ENCODE measurements around the gene CST6. TPM values are rescaled to one million over a fixed set of nuclear protein-coding genes. Genes with fewer than 3 reads are reported as not detected.

CST6 gene
- total RNA-seq, 1 donor from 2014 or later: not detected

DNA sequence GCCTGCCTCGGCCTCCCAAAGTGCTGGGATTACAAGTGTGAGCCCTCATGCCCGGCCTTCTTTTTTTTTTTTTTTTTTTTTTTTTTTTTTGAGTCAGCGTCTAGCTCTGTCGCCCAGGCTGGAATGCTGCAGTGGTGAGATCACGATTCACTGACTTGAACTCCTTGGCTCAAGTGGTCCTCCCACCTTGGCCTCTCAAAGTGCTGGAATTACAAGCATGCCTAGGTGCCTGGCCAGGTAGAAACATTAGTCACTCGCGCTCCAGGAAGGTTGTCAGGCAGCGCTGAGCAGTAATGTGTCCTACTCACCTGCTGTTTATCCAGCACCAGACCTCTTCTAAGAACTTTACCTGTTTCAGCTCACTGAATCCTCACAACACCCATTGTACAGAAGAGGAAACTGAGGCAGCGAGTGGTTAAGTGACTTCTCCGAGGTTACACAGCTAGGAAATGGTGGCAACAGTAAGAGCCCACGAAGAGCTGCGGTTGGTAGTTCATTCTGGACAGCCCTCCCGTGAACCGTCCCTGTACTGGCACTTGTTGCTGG is 496 bp upstream of the CST6 start:
- ChIA-PET CTCF (no interaction called here), POLR2A (interaction anchor here (1.0 kb wide), 1 partner anchor 9 kb away, joined by 3 read pairs; the partner anchor contains the start of genes BANF1 and EIF1AD)
- H3K27ac Mint-ChIP-seq: no peak overlapping the region
- intact Hi-C loops (cut with micrococcal nuclease): no loop called here
- TF ChIP-seq, protein P1, sequence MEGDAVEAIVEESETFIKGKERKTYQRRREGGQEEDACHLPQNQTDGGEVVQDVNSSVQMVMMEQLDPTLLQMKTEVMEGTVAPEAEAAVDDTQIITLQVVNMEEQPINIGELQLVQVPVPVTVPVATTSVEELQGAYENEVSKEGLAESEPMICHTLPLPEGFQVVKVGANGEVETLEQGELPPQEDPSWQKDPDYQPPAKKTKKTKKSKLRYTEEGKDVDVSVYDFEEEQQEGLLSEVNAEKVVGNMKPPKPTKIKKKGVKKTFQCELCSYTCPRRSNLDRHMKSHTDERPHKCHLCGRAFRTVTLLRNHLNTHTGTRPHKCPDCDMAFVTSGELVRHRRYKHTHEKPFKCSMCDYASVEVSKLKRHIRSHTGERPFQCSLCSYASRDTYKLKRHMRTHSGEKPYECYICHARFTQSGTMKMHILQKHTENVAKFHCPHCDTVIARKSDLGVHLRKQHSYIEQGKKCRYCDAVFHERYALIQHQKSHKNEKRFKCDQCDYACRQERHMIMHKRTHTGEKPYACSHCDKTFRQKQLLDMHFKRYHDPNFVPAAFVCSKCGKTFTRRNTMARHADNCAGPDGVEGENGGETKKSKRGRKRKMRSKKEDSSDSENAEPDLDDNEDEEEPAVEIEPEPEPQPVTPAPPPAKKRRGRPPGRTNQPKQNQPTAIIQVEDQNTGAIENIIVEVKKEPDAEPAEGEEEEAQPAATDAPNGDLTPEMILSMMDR (IDR thresholded peaks at IDR 0.05): no peak
- H3K4me3 Mint-ChIP-seq: no peak overlapping the region
- ATAC-seq (ENCODE audit: low read depth): no peak
- peaks cover 4% of the 10 kb centered on the region for H3K36me3 Mint-ChIP-seq (ENCODE audit: low read depth)
- no peaks in the 10 kb centered on the region for H3K4me1 Mint-ChIP-seq
- no peak for DNase-seq
- no peaks in the 10 kb centered on the region for H3K9me3 Mint-ChIP-seq
- peaks cover 13% of the 10 kb centered on the region for H3K27me3 Mint-ChIP-seq

DNA sequence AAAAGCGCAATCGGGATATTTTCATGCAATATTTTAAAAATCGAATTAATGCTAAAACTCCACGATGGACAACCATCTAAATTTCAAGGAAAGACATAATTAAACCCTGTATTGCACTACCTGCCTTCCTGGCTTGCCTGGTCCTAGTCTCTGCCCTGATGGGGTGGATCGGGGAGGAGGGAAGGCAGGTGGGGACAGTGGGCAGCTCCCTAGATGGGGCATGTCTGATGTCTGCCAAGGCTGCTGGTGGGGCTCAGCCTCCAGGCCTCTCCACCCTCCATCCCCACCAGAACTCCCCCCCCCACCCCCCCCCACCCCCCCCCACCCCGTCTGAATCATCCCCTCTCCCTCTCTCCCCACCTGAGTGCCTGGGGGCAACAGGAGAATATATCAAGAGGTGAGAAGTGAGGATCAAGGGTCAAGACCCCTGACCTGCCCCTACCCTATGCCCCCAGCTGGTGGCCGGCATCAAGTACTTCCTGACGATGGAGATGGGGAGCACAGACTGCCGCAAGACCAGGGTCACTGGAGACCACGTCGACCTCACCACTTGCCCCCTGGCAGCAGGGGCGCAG is 650 bp downstream of the CST6 start:
- TF ChIP-seq, protein P1 (IDR thresholded peaks at IDR 0.05): no peak
- no peak overlapping the region for H3K27ac Mint-ChIP-seq
- ChIA-PET POLR2A (interaction anchor here (0.5 to 1.9 kb wide), 2 partner anchors 10 to 122 kb away, joined by 4 to 8 read pairs; partner anchors contain the start of genes BANF1, CCDC85B and EIF1AD), CTCF (interaction anchor here (1.4 to 1.9 kb wide), 2 partner anchors 10 to 128 kb away, joined by 5 to 9 read pairs; no protein-coding TSS in a partner anchor)
- H3K9me3 Mint-ChIP-seq: no peaks in the 10 kb centered on the region
- H3K36me3 Mint-ChIP-seq (ENCODE audit: low read depth): no peaks in the 10 kb centered on the region
- no peaks in the 10 kb centered on the region for H3K4me1 Mint-ChIP-seq
- H3K4me3 Mint-ChIP-seq: no peak overlapping the region
- intact Hi-C loops (cut with micrococcal nuclease): no loop called here
- DNase-seq: no peak
- ATAC-seq (ENCODE audit: low read depth): no peak
- H3K27me3 Mint-ChIP-seq: peaks cover 13% of the 10 kb centered on the region

DNA sequence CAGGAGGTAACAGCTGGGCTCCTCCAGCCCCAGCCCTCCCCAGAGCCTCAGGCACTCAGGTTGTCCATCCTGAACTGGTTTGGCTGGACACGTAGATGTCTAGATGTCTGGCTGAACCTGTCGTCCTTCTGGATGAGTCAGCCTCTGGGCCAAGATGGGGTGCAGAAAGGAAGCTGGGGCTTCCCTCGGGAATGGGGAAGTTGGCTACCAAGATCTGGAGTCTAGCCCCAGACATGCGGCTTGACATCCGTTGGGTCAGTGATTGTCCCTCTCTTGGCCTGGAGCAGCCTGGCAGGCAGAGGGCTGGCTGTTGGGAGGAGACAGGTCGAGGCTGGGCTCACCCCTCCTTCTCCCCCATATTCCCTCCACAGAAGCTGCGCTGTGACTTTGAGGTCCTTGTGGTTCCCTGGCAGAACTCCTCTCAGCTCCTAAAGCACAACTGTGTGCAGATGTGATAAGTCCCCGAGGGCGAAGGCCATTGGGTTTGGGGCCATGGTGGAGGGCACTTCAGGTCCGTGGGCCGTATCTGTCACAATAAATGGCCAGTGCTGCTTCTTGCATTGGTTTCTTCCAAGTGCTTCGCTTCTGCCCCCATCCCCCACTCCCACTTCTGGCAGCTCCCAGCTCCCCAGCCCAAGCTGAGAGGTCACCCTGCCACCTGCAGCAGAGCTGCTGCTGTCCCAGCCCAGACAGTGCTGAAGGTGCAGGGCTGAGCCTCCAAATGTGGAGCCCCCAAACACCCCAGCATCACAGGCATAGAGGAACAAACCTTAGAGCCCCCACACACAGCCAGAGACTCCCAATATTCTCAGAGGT is 1.3 kb downstream of the CST6 start:
- H3K27ac Mint-ChIP-seq: no peak overlapping the region

DNA sequence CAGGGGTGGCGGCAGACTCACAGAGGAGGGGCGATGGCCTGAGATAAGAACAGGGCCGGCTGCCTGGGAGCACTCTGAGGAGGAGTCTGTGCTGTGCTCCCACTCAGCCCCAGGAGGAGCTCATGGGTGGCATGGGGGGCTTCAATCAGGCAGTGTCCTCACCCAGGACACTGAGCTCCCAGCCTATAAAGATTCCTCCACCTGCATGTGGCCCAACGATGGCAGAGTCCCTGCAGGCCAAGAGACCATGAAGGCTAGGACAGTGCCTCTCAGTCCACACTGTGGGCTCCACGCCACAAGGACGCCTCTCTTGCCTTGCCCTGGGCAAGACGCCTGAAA is 1.9 kb downstream of the CST6 start:
- Mint-ChIP-seq H3K4me3 (no peak overlapping the region), H3K36me3 (ENCODE audit: low read depth) (no peaks in the 10 kb centered on the region), H3K27ac (no peak overlapping the region), H3K27me3 (peaks cover 13% of the 10 kb centered on the region), H3K9me3 (no peaks in the 10 kb centered on the region), H3K4me1 (no peaks in the 10 kb centered on the region)
- ChIA-PET POLR2A (interaction anchor here (1.9 kb wide), 1 partner anchor 11 kb away, joined by 8 read pairs; the partner anchor contains the start of genes BANF1 and EIF1AD), CTCF (interaction anchor here (1.9 kb wide), 1 partner anchor 9 kb away, joined by 9 read pairs; no protein-coding TSS in a partner anchor)
- intact Hi-C loops (cut with micrococcal nuclease): no loop called here
- ATAC-seq (ENCODE audit: low read depth) (no peak), DNase-seq (no peak)
- TF ChIP-seq, protein P1 (IDR thresholded peaks at IDR 0.05): no peak

More for the DNA sequence above, 1.3 kb downstream of the CST6 start:
- Mint-ChIP-seq H3K4me3 (no peak overlapping the region), H3K27me3 (peaks cover 13% of the 10 kb centered on the region), H3K36me3 (ENCODE audit: low read depth) (no peaks in the 10 kb centered on the region), H3K9me3 (no peaks in the 10 kb centered on the region), H3K4me1 (no peaks in the 10 kb centered on the region)
- TF ChIP-seq, protein P1 (IDR thresholded peaks at IDR 0.05): no peak
- ChIA-PET CTCF (interaction anchor here (1.4 to 1.9 kb wide), 2 partner anchors 9 to 128 kb away, joined by 5 to 9 read pairs; no protein-coding TSS in a partner anchor), POLR2A (interaction anchor here (1.9 kb wide), 1 partner anchor 11 kb away, joined by 8 read pairs; the partner anchor contains the start of genes BANF1 and EIF1AD)
- DNase-seq: no peak
- ATAC-seq (ENCODE audit: low read depth): no peak
- intact Hi-C loops (cut with micrococcal nuclease): no loop called here

All from activated B cell treated with CpG ODN at 0.5 μM for 24 hours (primary cell).